A549 (cell line): Measurements from ENCODE around the gene TMEM179.

ENCODE experiments used
- EP300 ChIP-seq, 2 experiments: fragments of >200 bp; sonication (Bioruptor Twin); formaldehyde crosslinking; IDR thresholded peaks; 2 replicates in 1 of 2; 3 replicates in 1 of 2; pipeline ENCODE4 v1.6.1; 2016 to 2017
- HDAC2 ChIP-seq: fragments of 200-600 bp; sonication (generic); IDR thresholded peaks from 2 replicates; pipeline ENCODE4 v1.6.1; 2016
- POLR2A ChIP-seq: IDR thresholded peaks from 2 replicates; pipeline ENCODE4 v1.6.1; 2012; ENCODE audit warnings: mild to moderate bottlenecking, low read length
- SREBF2 ChIP-seq: fragments of 450-650 bp; IDR thresholded peaks from 2 replicates; pipeline ENCODE4 v1.6.1; 2014; ENCODE audit warnings: mild to moderate bottlenecking, moderate library complexity
- ZNF302 ChIP-seq: fragments of 250-450 bp; sonication (Bioruptor Pico); IDR thresholded peaks from 2 replicates; pipeline ENCODE4 v1.9.0; 2021; ENCODE audit warnings: inconsistent platforms, mild to moderate bottlenecking, moderate library complexity
- TF ChIP-seq, protein P1 (sequence below): fragments of >200 bp; sonication (Bioruptor Twin); formaldehyde crosslinking; IDR thresholded peaks from 3 replicates; pipeline ENCODE4 v1.5.1; 2016

DNA sequence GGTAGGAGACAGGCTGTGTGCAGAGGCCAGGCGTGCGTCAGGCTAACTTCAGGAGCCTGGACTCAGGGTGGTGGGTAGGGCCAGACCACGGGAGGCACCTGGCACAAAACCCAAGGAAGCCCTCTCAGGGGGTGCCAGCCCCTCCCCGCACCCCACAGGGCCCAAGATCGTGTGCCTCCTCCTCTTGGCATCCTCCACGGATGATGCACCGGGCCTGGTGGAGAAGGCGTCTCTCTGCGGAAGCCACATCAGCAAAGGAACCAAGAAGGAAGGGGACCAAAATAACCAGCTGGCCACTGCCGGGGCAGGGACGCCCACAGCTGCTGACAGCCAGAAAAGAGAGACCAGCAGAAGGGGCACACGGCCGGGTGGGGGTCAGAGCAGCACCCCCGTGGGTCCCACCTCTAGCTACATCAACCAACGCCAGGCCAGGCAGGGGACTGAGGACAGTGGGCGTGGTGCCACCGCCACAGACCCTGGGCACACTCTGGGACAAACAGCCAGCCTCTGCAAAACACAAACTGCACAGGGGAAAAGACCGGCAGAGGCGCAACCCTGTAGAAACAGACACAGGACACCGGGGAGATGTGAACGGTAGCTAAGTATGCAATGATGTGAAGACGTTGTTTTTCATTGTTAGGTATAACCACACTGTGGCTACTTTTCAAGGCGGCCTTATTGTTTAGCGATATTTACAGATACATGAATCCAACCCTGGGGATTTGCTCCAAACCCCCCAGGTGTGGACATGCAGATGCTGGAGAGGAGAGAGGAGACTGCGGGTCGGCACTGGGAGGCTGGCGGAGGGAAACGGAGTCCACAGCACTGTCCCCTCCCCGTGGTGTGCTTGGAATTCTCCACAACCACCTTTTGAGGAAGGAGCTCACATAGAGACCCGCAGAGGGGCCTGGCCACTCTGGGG is 51.1 kb downstream of the TMEM179 start:
- TF ChIP-seq HDAC2 = no peak
- no peak for TF ChIP-seq ZNF302
- TF ChIP-seq SREBF2 = no peak
- TF ChIP-seq EP300 (IDR thresholded peaks at IDR 0.05) = no peak
- TF ChIP-seq, protein P1, sequence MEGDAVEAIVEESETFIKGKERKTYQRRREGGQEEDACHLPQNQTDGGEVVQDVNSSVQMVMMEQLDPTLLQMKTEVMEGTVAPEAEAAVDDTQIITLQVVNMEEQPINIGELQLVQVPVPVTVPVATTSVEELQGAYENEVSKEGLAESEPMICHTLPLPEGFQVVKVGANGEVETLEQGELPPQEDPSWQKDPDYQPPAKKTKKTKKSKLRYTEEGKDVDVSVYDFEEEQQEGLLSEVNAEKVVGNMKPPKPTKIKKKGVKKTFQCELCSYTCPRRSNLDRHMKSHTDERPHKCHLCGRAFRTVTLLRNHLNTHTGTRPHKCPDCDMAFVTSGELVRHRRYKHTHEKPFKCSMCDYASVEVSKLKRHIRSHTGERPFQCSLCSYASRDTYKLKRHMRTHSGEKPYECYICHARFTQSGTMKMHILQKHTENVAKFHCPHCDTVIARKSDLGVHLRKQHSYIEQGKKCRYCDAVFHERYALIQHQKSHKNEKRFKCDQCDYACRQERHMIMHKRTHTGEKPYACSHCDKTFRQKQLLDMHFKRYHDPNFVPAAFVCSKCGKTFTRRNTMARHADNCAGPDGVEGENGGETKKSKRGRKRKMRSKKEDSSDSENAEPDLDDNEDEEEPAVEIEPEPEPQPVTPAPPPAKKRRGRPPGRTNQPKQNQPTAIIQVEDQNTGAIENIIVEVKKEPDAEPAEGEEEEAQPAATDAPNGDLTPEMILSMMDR = no peak
- no peak for TF ChIP-seq POLR2A
